PC-9 (cell line): ENCODE results near the gene MACC1.

Experiments
- EZH2 ChIP-seq: fragments of 200-600 bp; sonication (generic); IDR thresholded peaks from 2 replicates; pipeline ENCODE4 v1.8.0; 2017; ENCODE audit warnings: antibody characterized with exemption, low read depth
- TF ChIP-seq, protein P1 (sequence below): fragments of 200-600 bp; sonication (generic); conservative IDR thresholded peaks from 2 replicates; pipeline ENCODE4 v1.6.1; 2017; ENCODE audit warnings: mixed run types, antibody characterized with exemption, mild to moderate bottlenecking, moderate library complexity

DNA sequence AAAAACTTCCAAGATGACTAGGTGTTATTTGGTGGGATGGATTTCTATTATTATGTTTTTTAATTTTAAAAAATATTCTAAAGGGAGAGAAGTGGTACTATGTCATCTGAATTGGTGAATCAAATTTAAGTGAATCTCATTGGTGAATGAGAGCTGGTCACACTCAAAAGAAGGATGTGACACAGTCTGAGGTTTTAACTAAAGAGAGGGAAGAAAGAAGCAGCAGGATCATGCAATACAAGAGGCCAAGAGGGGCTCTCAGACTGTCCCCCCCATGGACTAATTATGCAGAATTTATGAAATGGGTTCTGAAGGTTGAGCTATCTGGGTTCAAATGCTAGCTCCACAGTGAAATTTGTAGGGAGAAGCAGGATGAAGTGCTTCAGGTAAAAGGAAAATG, 16.2 kb downstream of the MACC1 start:
- no peak for TF ChIP-seq EZH2
- TF ChIP-seq, protein P1, sequence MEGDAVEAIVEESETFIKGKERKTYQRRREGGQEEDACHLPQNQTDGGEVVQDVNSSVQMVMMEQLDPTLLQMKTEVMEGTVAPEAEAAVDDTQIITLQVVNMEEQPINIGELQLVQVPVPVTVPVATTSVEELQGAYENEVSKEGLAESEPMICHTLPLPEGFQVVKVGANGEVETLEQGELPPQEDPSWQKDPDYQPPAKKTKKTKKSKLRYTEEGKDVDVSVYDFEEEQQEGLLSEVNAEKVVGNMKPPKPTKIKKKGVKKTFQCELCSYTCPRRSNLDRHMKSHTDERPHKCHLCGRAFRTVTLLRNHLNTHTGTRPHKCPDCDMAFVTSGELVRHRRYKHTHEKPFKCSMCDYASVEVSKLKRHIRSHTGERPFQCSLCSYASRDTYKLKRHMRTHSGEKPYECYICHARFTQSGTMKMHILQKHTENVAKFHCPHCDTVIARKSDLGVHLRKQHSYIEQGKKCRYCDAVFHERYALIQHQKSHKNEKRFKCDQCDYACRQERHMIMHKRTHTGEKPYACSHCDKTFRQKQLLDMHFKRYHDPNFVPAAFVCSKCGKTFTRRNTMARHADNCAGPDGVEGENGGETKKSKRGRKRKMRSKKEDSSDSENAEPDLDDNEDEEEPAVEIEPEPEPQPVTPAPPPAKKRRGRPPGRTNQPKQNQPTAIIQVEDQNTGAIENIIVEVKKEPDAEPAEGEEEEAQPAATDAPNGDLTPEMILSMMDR = no peak
